Kidney (tissue), 14 donors: ENCODE measurements around the gene MYO7A. TPM values are rescaled to one million over a fixed set of nuclear protein-coding genes. Genes with fewer than 3 reads are reported as not detected.
A peak's percentile ranks its signal among the peaks of the same experiment; 100 is the strongest.

Experiments used
- DNase-seq, 5 donors: peaks; one replicate each; pipeline ENCODE4 v3.0.0-alpha.2; 2013 to 2020
- FAIRE-seq: peaks from 2 replicates; lab custom pipeline; 2012; peaks lifted over from hg19 to GRCh38; lab: Jason Lieb, UNC
- H3K27ac ChIP-seq, 2 donors: one replicate each; pipeline ENCODE4 v1.7.0; 2013; ENCODE audit warnings: low read depth in 2 of 2, low read length in 2 of 2, inconsistent platforms in 1 of 2
- H3K27me3 ChIP-seq: one replicate; pipeline ENCODE4 v1.7.1; 2013; ENCODE audit warnings: low read length, inconsistent platforms; ENCODE audit not compliant: control insufficient read depth, insufficient read depth
- H3K36me3 ChIP-seq, 3 donors: one replicate each; pipeline versions ENCODE4 v1.7.0 to v1.7.1; 2013; ENCODE audit warnings: low read length in 3 of 3, control low read depth in 1 of 3, inconsistent platforms in 1 of 3; ENCODE audit not compliant: insufficient read depth in 3 of 3, control insufficient read depth in 2 of 3
- H3K4me1 ChIP-seq, 3 donors: one replicate each; pipeline versions ENCODE4 v1.7.0 to v1.7.1; 2013; ENCODE audit warnings: low read length in 3 of 3, inconsistent platforms in 1 of 3, low read depth in 1 of 3; ENCODE audit not compliant: control insufficient read depth in 2 of 3, insufficient read depth in 2 of 3
- H3K4me3 ChIP-seq, 3 donors: one replicate each; pipeline versions ENCODE4 v1.7.0 to v1.8.1; 2013; ENCODE audit warnings: low read length in 3 of 3, control low read depth in 1 of 3, inconsistent platforms in 1 of 3
- H3K9ac ChIP-seq, 3 donors: one replicate each; pipeline versions ENCODE4 v1.7.0 to v1.7.1; 2013; ENCODE audit warnings: low read length in 3 of 3, control low read depth in 1 of 3, inconsistent platforms in 1 of 3
- H3K9me3 ChIP-seq, 3 donors: one replicate each; pipeline versions ENCODE4 v1.7.0 to v1.7.1; 2013; ENCODE audit warnings: low read length in 3 of 3, control low read depth in 1 of 3, inconsistent platforms in 1 of 3; ENCODE audit not compliant: control insufficient read depth in 2 of 3, insufficient read depth in 1 of 3
- CTCF ChIP-seq: IDR thresholded peaks from 3 replicates; pipeline ENCODE4 v1.5.1; 2012; ENCODE audit warnings: mild to moderate bottlenecking, moderate library complexity, borderline replicate concordance; ENCODE audit not compliant: insufficient read depth; ENCODE audit errors: extremely low read depth
- intact Hi-C: fragments of 100-400 bp; cut with DNase I; formaldehyde crosslinking; loops from one replicate; pipeline ENCODE4 v1.11.1; 2022
- polyA plus RNA-seq: library from polyadenylated mRNA; stranded (reverse); fragments of 350-450 nt; fragmentation: Illumina TruSeq; extraction: RNeasy Lipid Tissue Mini Kit (QIAGEN cat#74804); gene quantifications from one replicate; pipeline ENCODE4 v1.2.3, GENCODE V29; 2014; ENCODE audit warnings: low read depth, low replicate concordance; ENCODE audit not compliant: insufficient read depth
- total RNA-seq: library from RNA; stranded (reverse); fragmentation: NEBNext Ultra II Directional; extraction: Animal tissue kit (Norgen Biotek cat#: 25700); gene quantifications from one replicate; pipeline ENCODE4 v1.2.1, GENCODE V29; 2021
- donor health status: control.
- donor health status: control.
- donor health status: control.
- donor health status: control.
- donor health status: control.
- donor health status: DM: yes; HTN: yes; CAD: no.
- donor health status: Normal renal cell carcinoma (clear cell type).

Gene MYO7A
- total and polyA plus RNA-seq, 2 donors from 2014 or later = 6.1 to 10.7 TPM

GRCh38 chr11:77114089-77114463 is 14.0 kb upstream of the MYO7A start:
- H3K27me3 ChIP-seq = no peaks in the 10 kb centered on the region
- no peaks in the 10 kb centered on the region for H3K4me1 ChIP-seq
- no peaks in the 10 kb centered on the region for H3K36me3 ChIP-seq
- FAIRE-seq (no peak), DNase-seq (no peak)
- H3K27ac ChIP-seq = no peak overlapping the region
- no peak overlapping the region for H3K4me3 ChIP-seq
- no peaks in the 10 kb centered on the region for H3K9me3 ChIP-seq
- TF ChIP-seq CTCF = no peak
- intact Hi-C loops = no loop called here
- no peak overlapping the region for H3K9ac ChIP-seq

- Histone ChIP-seq H3K9me3 (no peaks in the 10 kb centered on the region), H3K27me3 (no peaks in the 10 kb centered on the region), H3K4me1 (no peaks in the 10 kb centered on the region), H3K36me3 (peaks cover 0 to 6% (median 2%) of the 10 kb centered on the region in 3 donors), H3K4me3 (no peak overlapping the region), H3K27ac (no peak overlapping the region), H3K9ac (no peak overlapping the region)
- intact Hi-C loops = no loop called here
- TF ChIP-seq CTCF = no peak
- DNase-seq = no peak
- FAIRE-seq = no peak
Measured at GRCh38 chr11:77115181-77115611, 12.8 kb upstream of the MYO7A start.

- intact Hi-C loops = no loop called here
- no peaks in the 10 kb centered on the region for H3K27me3 ChIP-seq
- DNase-seq = peak in 1 of 5 donors; percentile 58
- H3K4me3 ChIP-seq = no peak overlapping the region
- H3K27ac ChIP-seq = no peak overlapping the region
- H3K36me3 ChIP-seq = peaks cover 0 to 6% (median 2%) of the 10 kb centered on the region in 3 donors
- H3K9ac ChIP-seq = no peak overlapping the region
- no peaks in the 10 kb centered on the region for H3K9me3 ChIP-seq
- no peak for FAIRE-seq
- no peak for TF ChIP-seq CTCF
- H3K4me1 ChIP-seq = no peaks in the 10 kb centered on the region
Measured at GRCh38 chr11:77115956-77116355, 12.1 kb upstream of the MYO7A start.

- FAIRE-seq (no peak), DNase-seq (peak in 1 of 5 donors; percentile 14)
- Histone ChIP-seq H3K9me3 (no peaks in the 10 kb centered on the region), H3K4me3 (no peak overlapping the region), H3K27me3 (no peaks in the 10 kb centered on the region), H3K9ac (no peak overlapping the region), H3K36me3 (peaks cover 0 to 6% (median 2%) of the 10 kb centered on the region in 3 donors), H3K27ac (no peak overlapping the region), H3K4me1 (no peaks in the 10 kb centered on the region)
- intact Hi-C loops = no loop called here
- TF ChIP-seq CTCF = no peak
Measured at GRCh38 chr11:77117492-77117891, 10.6 kb upstream of the MYO7A start.
